ENCODE data around the gene OSBPL3. TPM values are rescaled to one million over a fixed set of nuclear protein-coding genes. Genes with fewer than 3 reads are reported as not detected.

OSBPL3 gene
- total RNA-seq, 1 donor from 2014 or later = 35.2 TPM

- Histone ChIP-seq H3K36me3 (ENCODE audit: control insufficient read depth, insufficient read depth, low read length) (no peaks in the 10 kb centered on the region), H3K27me3 (ENCODE audit: control insufficient read depth, insufficient read depth, low read length) (no peaks in the 10 kb centered on the region), H3K4me3 (ENCODE audit: low read depth, low read length) (no peak overlapping the region)
- no peak for DNase-seq (ENCODE audit: low read depth)
- TF ChIP-seq CTCF (IDR thresholded peaks at IDR 0.05; ENCODE audit: insufficient read depth, low read length, poor library complexity, severe bottlenecking) = no peak
These were observed 59.3 kb downstream of the OSBPL3 start for GRCh38 chr7:24920451-24921361.

DNA sequence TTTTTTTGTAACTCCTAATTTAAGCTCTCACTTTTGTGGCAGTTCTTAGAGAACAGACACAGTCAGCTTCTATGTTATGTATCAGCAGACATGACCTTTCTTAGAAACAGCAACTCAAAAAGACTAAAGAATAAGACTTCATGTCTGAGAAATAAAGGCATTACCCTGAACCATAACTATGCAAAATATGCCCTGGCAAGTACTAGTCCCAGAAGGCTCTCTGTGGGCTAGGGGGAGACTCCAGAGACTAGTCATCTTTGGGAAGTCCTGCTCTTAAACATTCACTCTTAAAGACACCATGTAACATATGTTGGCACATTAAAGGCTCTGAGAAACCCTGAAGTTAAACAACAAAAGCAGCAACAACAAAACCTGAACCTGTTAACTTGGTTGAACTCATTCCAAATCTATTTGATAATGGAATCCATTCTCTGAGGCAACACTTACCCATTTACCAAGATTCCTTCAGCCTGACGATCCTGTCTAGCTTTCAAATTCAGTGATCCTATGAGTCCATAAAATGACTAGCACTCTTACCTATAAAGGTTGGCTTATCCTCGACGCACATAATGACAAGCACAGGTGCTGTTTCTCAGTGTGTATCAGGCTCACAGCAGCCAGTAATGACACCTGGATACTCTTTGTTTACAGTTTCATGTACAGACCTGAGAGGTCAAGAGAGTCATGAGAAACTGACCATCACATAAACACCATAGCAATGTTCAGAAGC is 62.3 kb downstream of the OSBPL3 start:
- no peak overlapping the region for H3K4me3 ChIP-seq (ENCODE audit: low read depth, low read length)
- H3K27me3 ChIP-seq (ENCODE audit: control insufficient read depth, insufficient read depth, low read length) = no peaks in the 10 kb centered on the region
- DNase-seq (ENCODE audit: low read depth) = no peak
- H3K36me3 ChIP-seq (ENCODE audit: control insufficient read depth, insufficient read depth, low read length) = no peaks in the 10 kb centered on the region
- TF ChIP-seq CTCF (IDR thresholded peaks at IDR 0.05; ENCODE audit: insufficient read depth, low read length, poor library complexity, severe bottlenecking) = no peak

GRCh38 chr7:24916463-24917040 is 63.4 kb downstream of the OSBPL3 start:
- no peaks in the 10 kb centered on the region for H3K27me3 ChIP-seq (ENCODE audit: control insufficient read depth, insufficient read depth, low read length)
- no peak overlapping the region for H3K4me3 ChIP-seq (ENCODE audit: low read depth, low read length)
- no peak for DNase-seq (ENCODE audit: low read depth)

GRCh38 chr7:24914465-24914859 is 65.5 kb downstream of the OSBPL3 start:
- no peak overlapping the region for H3K4me3 ChIP-seq (ENCODE audit: low read depth, low read length)
- no peak for TF ChIP-seq CTCF (IDR thresholded peaks at IDR 0.05; ENCODE audit: insufficient read depth, low read length, poor library complexity, severe bottlenecking)
- H3K27me3 ChIP-seq (ENCODE audit: control insufficient read depth, insufficient read depth, low read length) = no peaks in the 10 kb centered on the region
- no peaks in the 10 kb centered on the region for H3K36me3 ChIP-seq (ENCODE audit: control insufficient read depth, insufficient read depth, low read length)
- DNase-seq (ENCODE audit: low read depth) = no peak

More at GRCh38 chr7:24916463-24917040, 63.4 kb downstream of the OSBPL3 start:
- no peak for TF ChIP-seq CTCF (IDR thresholded peaks at IDR 0.05; ENCODE audit: insufficient read depth, low read length, poor library complexity, severe bottlenecking)
- H3K36me3 ChIP-seq (ENCODE audit: control insufficient read depth, insufficient read depth, low read length) = no peaks in the 10 kb centered on the region

- no peaks in the 10 kb centered on the region for H3K27me3 ChIP-seq (ENCODE audit: control insufficient read depth, insufficient read depth, low read length)
- no peaks in the 10 kb centered on the region for H3K36me3 ChIP-seq (ENCODE audit: control insufficient read depth, insufficient read depth, low read length)
- no peak overlapping the region for H3K4me3 ChIP-seq (ENCODE audit: low read depth, low read length)
- DNase-seq (ENCODE audit: low read depth) = no peak
- TF ChIP-seq CTCF (IDR thresholded peaks at IDR 0.05; ENCODE audit: insufficient read depth, low read length, poor library complexity, severe bottlenecking) = no peak
These were observed 66.0 kb downstream of the OSBPL3 start for GRCh38 chr7:24913801-24914464.
